ENCODE measurements around the gene MIGA2. TPM values are rescaled to one million over a fixed set of nuclear protein-coding genes. Genes with fewer than 3 reads are reported as not detected.

The MIGA2 gene
- total and polyA plus RNA-seq, 9 of the 15 experiments (the other 6 are each of a cell fraction or from before 2014, with no cell fraction given), result 0.15 to 54.1 (median 18.0) TPM

DNA sequence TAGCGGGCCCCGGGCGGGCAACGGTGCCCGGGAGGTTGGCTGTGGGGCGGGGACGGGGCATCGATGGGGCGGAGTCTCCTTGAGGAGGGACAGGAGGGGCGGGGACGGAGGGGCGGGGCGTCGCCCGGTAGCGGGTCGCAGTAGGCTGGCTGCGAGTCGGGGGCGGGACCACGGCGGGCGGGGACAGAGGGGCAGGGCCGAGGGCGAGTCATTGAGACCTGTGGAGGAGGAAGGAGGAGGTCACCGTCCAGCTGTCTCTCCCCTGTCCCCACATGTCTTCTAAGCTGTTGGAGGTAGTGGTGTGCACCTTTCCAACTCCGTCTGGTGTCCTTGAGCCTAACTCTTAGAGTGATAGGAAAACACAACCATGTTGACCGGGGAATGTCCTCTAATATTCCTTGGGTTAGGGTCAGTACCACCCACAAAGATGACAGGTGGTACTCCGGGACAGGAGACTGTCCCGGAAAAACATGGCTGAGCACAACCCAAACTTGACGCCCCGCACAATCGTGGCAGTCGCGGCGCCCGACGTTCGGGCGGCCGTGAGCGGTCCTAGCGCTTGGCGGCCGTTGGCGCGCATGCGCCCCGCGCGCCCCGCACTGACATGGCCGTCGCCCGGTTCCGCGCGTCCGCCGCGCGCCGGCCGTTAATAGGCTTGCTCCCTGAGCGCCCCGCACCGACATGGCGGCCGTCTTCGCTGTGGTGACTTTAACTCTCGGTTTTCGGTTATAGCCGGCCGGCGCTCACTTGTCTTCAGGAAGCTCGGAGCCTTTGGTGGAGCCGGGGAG, 74.5 kb downstream of the MIGA2 start, which contains the start of the genes CRAT and PTPA (continued):
- TF ChIP-seq, protein P1, sequence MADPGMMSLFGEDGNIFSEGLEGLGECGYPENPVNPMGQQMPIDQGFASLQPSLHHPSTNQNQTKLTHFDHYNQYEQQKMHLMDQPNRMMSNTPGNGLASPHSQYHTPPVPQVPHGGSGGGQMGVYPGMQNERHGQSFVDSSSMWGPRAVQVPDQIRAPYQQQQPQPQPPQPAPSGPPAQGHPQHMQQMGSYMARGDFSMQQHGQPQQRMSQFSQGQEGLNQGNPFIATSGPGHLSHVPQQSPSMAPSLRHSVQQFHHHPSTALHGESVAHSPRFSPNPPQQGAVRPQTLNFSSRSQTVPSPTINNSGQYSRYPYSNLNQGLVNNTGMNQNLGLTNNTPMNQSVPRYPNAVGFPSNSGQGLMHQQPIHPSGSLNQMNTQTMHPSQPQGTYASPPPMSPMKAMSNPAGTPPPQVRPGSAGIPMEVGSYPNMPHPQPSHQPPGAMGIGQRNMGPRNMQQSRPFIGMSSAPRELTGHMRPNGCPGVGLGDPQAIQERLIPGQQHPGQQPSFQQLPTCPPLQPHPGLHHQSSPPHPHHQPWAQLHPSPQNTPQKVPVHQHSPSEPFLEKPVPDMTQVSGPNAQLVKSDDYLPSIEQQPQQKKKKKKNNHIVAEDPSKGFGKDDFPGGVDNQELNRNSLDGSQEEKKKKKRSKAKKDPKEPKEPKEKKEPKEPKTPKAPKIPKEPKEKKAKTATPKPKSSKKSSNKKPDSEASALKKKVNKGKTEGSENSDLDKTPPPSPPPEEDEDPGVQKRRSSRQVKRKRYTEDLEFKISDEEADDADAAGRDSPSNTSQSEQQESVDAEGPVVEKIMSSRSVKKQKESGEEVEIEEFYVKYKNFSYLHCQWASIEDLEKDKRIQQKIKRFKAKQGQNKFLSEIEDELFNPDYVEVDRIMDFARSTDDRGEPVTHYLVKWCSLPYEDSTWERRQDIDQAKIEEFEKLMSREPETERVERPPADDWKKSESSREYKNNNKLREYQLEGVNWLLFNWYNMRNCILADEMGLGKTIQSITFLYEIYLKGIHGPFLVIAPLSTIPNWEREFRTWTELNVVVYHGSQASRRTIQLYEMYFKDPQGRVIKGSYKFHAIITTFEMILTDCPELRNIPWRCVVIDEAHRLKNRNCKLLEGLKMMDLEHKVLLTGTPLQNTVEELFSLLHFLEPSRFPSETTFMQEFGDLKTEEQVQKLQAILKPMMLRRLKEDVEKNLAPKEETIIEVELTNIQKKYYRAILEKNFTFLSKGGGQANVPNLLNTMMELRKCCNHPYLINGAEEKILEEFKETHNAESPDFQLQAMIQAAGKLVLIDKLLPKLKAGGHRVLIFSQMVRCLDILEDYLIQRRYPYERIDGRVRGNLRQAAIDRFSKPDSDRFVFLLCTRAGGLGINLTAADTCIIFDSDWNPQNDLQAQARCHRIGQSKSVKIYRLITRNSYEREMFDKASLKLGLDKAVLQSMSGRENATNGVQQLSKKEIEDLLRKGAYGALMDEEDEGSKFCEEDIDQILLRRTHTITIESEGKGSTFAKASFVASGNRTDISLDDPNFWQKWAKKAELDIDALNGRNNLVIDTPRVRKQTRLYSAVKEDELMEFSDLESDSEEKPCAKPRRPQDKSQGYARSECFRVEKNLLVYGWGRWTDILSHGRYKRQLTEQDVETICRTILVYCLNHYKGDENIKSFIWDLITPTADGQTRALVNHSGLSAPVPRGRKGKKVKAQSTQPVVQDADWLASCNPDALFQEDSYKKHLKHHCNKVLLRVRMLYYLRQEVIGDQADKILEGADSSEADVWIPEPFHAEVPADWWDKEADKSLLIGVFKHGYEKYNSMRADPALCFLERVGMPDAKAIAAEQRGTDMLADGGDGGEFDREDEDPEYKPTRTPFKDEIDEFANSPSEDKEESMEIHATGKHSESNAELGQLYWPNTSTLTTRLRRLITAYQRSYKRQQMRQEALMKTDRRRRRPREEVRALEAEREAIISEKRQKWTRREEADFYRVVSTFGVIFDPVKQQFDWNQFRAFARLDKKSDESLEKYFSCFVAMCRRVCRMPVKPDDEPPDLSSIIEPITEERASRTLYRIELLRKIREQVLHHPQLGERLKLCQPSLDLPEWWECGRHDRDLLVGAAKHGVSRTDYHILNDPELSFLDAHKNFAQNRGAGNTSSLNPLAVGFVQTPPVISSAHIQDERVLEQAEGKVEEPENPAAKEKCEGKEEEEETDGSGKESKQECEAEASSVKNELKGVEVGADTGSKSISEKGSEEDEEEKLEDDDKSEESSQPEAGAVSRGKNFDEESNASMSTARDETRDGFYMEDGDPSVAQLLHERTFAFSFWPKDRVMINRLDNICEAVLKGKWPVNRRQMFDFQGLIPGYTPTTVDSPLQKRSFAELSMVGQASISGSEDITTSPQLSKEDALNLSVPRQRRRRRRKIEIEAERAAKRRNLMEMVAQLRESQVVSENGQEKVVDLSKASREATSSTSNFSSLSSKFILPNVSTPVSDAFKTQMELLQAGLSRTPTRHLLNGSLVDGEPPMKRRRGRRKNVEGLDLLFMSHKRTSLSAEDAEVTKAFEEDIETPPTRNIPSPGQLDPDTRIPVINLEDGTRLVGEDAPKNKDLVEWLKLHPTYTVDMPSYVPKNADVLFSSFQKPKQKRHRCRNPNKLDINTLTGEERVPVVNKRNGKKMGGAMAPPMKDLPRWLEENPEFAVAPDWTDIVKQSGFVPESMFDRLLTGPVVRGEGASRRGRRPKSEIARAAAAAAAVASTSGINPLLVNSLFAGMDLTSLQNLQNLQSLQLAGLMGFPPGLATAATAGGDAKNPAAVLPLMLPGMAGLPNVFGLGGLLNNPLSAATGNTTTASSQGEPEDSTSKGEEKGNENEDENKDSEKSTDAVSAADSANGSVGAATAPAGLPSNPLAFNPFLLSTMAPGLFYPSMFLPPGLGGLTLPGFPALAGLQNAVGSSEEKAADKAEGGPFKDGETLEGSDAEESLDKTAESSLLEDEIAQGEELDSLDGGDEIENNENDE (IDR thresholded peaks at IDR 0.05; ENCODE audit: low read depth, low read length), result no peak
- TF ChIP-seq YY1 (IDR thresholded peaks at IDR 0.05; ENCODE audit: borderline replicate concordance in 1 of 3, control insufficient read depth in 1 of 3, extremely low read depth in 1 of 3, insufficient read depth in 3 of 3, insufficient read length in 1 of 3, insufficient replicate concordance in 2 of 3, low read depth in 1 of 3, low read length in 2 of 3) (peak; percentile 98 to 99 (median 99)), ZNF586 (CRISPR knock-in tag; conservative IDR thresholded peaks at IDR 0.05) (no peak), SMARCB1 (IDR thresholded peaks at IDR 0.05; ENCODE audit: insufficient read length, low read depth) (no peak), GABPA (tag; conservative IDR thresholded peaks at IDR 0.05; ENCODE audit: low read depth) (peak; percentile 66), CBFA2T2 (conservative IDR thresholded peaks at IDR 0.05) (no peak), MAZ (CRISPR knock-in tag; conservative IDR thresholded peaks at IDR 0.05 in 1 of 2, IDR thresholded peaks at IDR 0.05 in 1 of 2) (peak; percentile 67 to 69), MEIS2 (IDR thresholded peaks at IDR 0.05; ENCODE audit: partially characterized antibody) (peak; percentile 80)
- TF ChIP-seq, protein P2, sequence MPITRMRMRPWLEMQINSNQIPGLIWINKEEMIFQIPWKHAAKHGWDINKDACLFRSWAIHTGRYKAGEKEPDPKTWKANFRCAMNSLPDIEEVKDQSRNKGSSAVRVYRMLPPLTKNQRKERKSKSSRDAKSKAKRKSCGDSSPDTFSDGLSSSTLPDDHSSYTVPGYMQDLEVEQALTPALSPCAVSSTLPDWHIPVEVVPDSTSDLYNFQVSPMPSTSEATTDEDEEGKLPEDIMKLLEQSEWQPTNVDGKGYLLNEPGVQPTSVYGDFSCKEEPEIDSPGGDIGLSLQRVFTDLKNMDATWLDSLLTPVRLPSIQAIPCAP (CRISPR knock-in tag; IDR thresholded peaks at IDR 0.05; ENCODE audit: borderline replicate concordance), result no peak
- TF ChIP-seq, protein P3, sequence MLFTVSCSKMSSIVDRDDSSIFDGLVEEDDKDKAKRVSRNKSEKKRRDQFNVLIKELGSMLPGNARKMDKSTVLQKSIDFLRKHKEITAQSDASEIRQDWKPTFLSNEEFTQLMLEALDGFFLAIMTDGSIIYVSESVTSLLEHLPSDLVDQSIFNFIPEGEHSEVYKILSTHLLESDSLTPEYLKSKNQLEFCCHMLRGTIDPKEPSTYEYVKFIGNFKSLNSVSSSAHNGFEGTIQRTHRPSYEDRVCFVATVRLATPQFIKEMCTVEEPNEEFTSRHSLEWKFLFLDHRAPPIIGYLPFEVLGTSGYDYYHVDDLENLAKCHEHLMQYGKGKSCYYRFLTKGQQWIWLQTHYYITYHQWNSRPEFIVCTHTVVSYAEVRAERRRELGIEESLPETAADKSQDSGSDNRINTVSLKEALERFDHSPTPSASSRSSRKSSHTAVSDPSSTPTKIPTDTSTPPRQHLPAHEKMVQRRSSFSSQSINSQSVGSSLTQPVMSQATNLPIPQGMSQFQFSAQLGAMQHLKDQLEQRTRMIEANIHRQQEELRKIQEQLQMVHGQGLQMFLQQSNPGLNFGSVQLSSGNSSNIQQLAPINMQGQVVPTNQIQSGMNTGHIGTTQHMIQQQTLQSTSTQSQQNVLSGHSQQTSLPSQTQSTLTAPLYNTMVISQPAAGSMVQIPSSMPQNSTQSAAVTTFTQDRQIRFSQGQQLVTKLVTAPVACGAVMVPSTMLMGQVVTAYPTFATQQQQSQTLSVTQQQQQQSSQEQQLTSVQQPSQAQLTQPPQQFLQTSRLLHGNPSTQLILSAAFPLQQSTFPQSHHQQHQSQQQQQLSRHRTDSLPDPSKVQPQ (CRISPR knock-in tag; IDR thresholded peaks at IDR 0.05; ENCODE audit: borderline replicate concordance), result no peak
